Neuronal stem cell (in vitro differentiated cells): Measurements from ENCODE around the gene ZNF438.
A peak's percentile ranks its signal among the peaks of the same experiment; 100 is the strongest.

Source experiments
- DNase-seq: peaks from one replicate; pipeline ENCODE4 v3.0.0-alpha.2; 2013; ENCODE audit warnings: low spot score
- H2AFZ ChIP-seq: one replicate; pipeline ENCODE4 v1.6.1; 2013; ENCODE audit warnings: mild to moderate bottlenecking, low read length, inconsistent platforms
- H2AK5ac ChIP-seq: 2 replicates; pipeline ENCODE4 v1.6.1; 2013; ENCODE audit warnings: low read depth, mild to moderate bottlenecking, inconsistent platforms, low read length, moderate library complexity, mixed read lengths
- H2BK120ac ChIP-seq: 2 replicates; pipeline ENCODE4 v1.6.1; 2013; ENCODE audit warnings: low read depth, mild to moderate bottlenecking, inconsistent platforms, low read length, moderate library complexity, mixed read lengths
- H2BK12ac ChIP-seq: one replicate; pipeline ENCODE4 v1.6.1; 2013; ENCODE audit warnings: low read length, inconsistent platforms
- H2BK15ac ChIP-seq: 2 replicates; pipeline ENCODE4 v1.6.1; 2013; ENCODE audit warnings: mild to moderate bottlenecking, low read length, inconsistent platforms, mixed read lengths
- H2BK5ac ChIP-seq: one replicate; pipeline ENCODE4 v1.6.1; 2013; ENCODE audit warnings: inconsistent platforms, mild to moderate bottlenecking, low read length, moderate library complexity
- H3K14ac ChIP-seq: one replicate; pipeline ENCODE4 v1.6.1; 2013; ENCODE audit warnings: low read length, inconsistent platforms
- H3K18ac ChIP-seq: 2 replicates; pipeline ENCODE4 v1.6.1; 2013; ENCODE audit warnings: low read length, inconsistent platforms
- H3K23ac ChIP-seq: 2 replicates; pipeline ENCODE4 v1.6.1; 2013; ENCODE audit warnings: low read depth, mild to moderate bottlenecking, mixed read lengths, low read length, inconsistent platforms; ENCODE audit not compliant: poor library complexity
- H3K27ac ChIP-seq: replicated peaks from 3 replicates; pipeline ENCODE4 v1.5.1; 2013; ENCODE audit warnings: low read length, inconsistent platforms
- H3K27me3 ChIP-seq, 3 experiments: 2 replicates each; pipeline ENCODE4 v1.6.1; 2013; ENCODE audit warnings: low read length in 3 of 3, mild to moderate bottlenecking in 2 of 3, inconsistent platforms in 1 of 3, low read depth in 1 of 3, mixed read lengths in 1 of 3, moderate library complexity in 1 of 3; ENCODE audit not compliant: control insufficient read depth in 3 of 3, insufficient read depth in 3 of 3
- H3K36me3 ChIP-seq, 2 donors: replicated peaks in 1 of 2; 2 replicates each; pipeline ENCODE4 v1.6.1; 2013; ENCODE audit warnings: low read length in 2 of 2; ENCODE audit not compliant: control insufficient read depth in 2 of 2, insufficient read depth in 2 of 2
- H3K4ac ChIP-seq: 2 replicates; pipeline ENCODE4 v1.6.1; 2013; ENCODE audit warnings: inconsistent platforms, mild to moderate bottlenecking, low read length, moderate library complexity
- H3K4me1 ChIP-seq, 2 donors: 1 replicate in 1 of 2; 2 replicates in 1 of 2; pipeline ENCODE4 v1.6.1; 2013; ENCODE audit warnings: low read length in 2 of 2, low read depth in 1 of 2; ENCODE audit not compliant: control insufficient read depth in 2 of 2, insufficient read depth in 1 of 2
- H3K4me2 ChIP-seq: one replicate; pipeline ENCODE4 v1.6.1; 2013; ENCODE audit warnings: mild to moderate bottlenecking, low read length, inconsistent platforms; ENCODE audit not compliant: insufficient read depth, poor library complexity, severe bottlenecking
- H3K4me3 ChIP-seq, 2 donors: 2 replicates each; pipeline ENCODE4 v1.5.1; 2013; ENCODE audit warnings: low read length in 2 of 2, mild to moderate bottlenecking in 2 of 2, inconsistent platforms in 1 of 2, moderate library complexity in 1 of 2
- H3K79me1 ChIP-seq: one replicate; pipeline ENCODE4 v1.6.1; 2013; ENCODE audit warnings: low read depth, mild to moderate bottlenecking, inconsistent platforms, low read length, moderate library complexity
- H3K9ac ChIP-seq: one replicate; pipeline ENCODE4 v1.6.1; 2013; ENCODE audit warnings: mild to moderate bottlenecking, low read depth, low read length, inconsistent platforms; ENCODE audit not compliant: poor library complexity
- H3K9me3 ChIP-seq, 2 donors: replicated peaks in 1 of 2; 2 replicates each; pipeline versions ENCODE3 to v1.6.1; 2013; ENCODE audit warnings: low read length in 2 of 2, mild to moderate bottlenecking in 2 of 2, inconsistent platforms in 1 of 2, low read depth in 1 of 2, mixed read lengths in 1 of 2, moderate library complexity in 1 of 2; ENCODE audit not compliant: control insufficient read depth in 2 of 2, insufficient read depth in 1 of 2
- H4K8ac ChIP-seq: one replicate; pipeline ENCODE4 v1.6.1; 2013; ENCODE audit warnings: low read depth, mild to moderate bottlenecking, inconsistent platforms, low read length, moderate library complexity
- H4K91ac ChIP-seq: one replicate; pipeline ENCODE4 v1.6.1; 2013; ENCODE audit warnings: low read length, low read depth, mild to moderate bottlenecking, inconsistent platforms; ENCODE audit not compliant: poor library complexity
- WGBS, 2 donors: extraction: QIAGEN DNeasy Blood & Tissue Kit; methylation state at CpG; one replicate each; pipeline ENCODE4 v1.1.7; 2013; ENCODE audit warnings: missing lambda C conversion rate in 2 of 2, mixed read lengths in 1 of 2; ENCODE audit not compliant: insufficient read length in 2 of 2, insufficient replicate concordance in 1 of 2; ENCODE audit errors: extremely low coverage in 2 of 2; 5-methylcytosine and 5-hydroxymethylcytosine counted together

The ZNF438 gene

GRCh38 chr10:31033147-31033546 lies 1.5 kb upstream of the ZNF438 start:
- Histone ChIP-seq H2BK120ac (no peak overlapping the region), H2BK5ac (no peak overlapping the region), H3K4me2 (no peak overlapping the region), H3K9me3 (no peaks in the 10 kb centered on the region), H3K27me3 (no peaks in the 10 kb centered on the region), H4K8ac (no peak overlapping the region), H4K91ac (no peak overlapping the region), H2BK12ac (no peak overlapping the region), H3K79me1 (no peaks in the 10 kb centered on the region), H2AFZ (no peak overlapping the region), H3K4ac (no peak overlapping the region), H3K4me3 (no peak overlapping the region), H3K27ac (no peak overlapping the region), H3K18ac (no peak overlapping the region), H3K23ac (no peak overlapping the region), H2AK5ac (no peak overlapping the region), H2BK15ac (no peak overlapping the region), H3K14ac (no peak overlapping the region), H3K4me1 (peaks cover 3 to 9% of the 10 kb centered on the region in 2 donors), H3K36me3 (no peaks in the 10 kb centered on the region), H3K9ac (no peak overlapping the region)
- DNase-seq, result no peak
- WGBS, 2 donors, result no CpG with 5 or more reads among the region's 6 CpGs

GRCh38 chr10:31032258-31033132 lies 830 bp upstream of the ZNF438 start:
- peak overlapping the region; percentile 79 for H3K18ac ChIP-seq
- H3K4me1 ChIP-seq, result peaks cover 3 to 9% of the 10 kb centered on the region in 2 donors
- no CpG with 5 or more reads among the region's 51 CpGs for WGBS, 2 donors

GRCh38 chr10:31031205-31031557 lies 484 bp downstream of the ZNF438 start:
- Histone ChIP-seq H2BK15ac (no peak overlapping the region), H3K4me2 (peak overlapping the region; percentile 84), H3K79me1 (no peaks in the 10 kb centered on the region), H3K9me3 (no peaks in the 10 kb centered on the region), H2BK5ac (peak overlapping the region; percentile 68), H4K91ac (no peak overlapping the region), H3K4me1 (peaks cover 3 to 9% of the 10 kb centered on the region in 2 donors), H3K14ac (no peak overlapping the region), H4K8ac (no peak overlapping the region), H3K23ac (no peak overlapping the region), H3K9ac (peak overlapping the region; percentile 85), H2AFZ (peak overlapping the region; percentile 97), H3K27me3 (no peaks in the 10 kb centered on the region), H2BK12ac (no peak overlapping the region), H3K4ac (no peak overlapping the region), H2AK5ac (no peak overlapping the region), H3K27ac (peak overlapping the region; percentile 93), H3K18ac (peak overlapping the region; percentile 83), H2BK120ac (no peak overlapping the region), H3K36me3 (no peaks in the 10 kb centered on the region), H3K4me3 (peak overlapping the region; percentile 63 to 93)
- WGBS, 2 donors, result no CpG with 5 or more reads among the region's 5 CpGs
- DNase-seq, result no peak

More at GRCh38 chr10:31032258-31033132, 830 bp upstream of the ZNF438 start:
- H2AK5ac ChIP-seq, result no peak overlapping the region
- no peak overlapping the region for H2BK15ac ChIP-seq
- H3K23ac ChIP-seq, result peak overlapping the region; percentile 52
- peak overlapping the region; percentile 63 to 93 for H3K4me3 ChIP-seq
- peak overlapping the region; percentile 57 for H3K9ac ChIP-seq
- peak overlapping the region; percentile 97 for H2AFZ ChIP-seq
- H3K4me2 ChIP-seq, result peak overlapping the region; percentile 84
- DNase-seq, result peak; percentile 89
- H3K36me3 ChIP-seq, result no peaks in the 10 kb centered on the region
- H3K4ac ChIP-seq, result no peak overlapping the region
- no peak overlapping the region for H2BK5ac ChIP-seq
- no peaks in the 10 kb centered on the region for H3K27me3 ChIP-seq
- no peak overlapping the region for H4K91ac ChIP-seq
- H3K27ac ChIP-seq, result peak overlapping the region; percentile 93
- H3K79me1 ChIP-seq, result no peaks in the 10 kb centered on the region
- H4K8ac ChIP-seq, result no peak overlapping the region
- H2BK120ac ChIP-seq, result no peak overlapping the region
- no peak overlapping the region for H3K14ac ChIP-seq
- H2BK12ac ChIP-seq, result no peak overlapping the region
- H3K9me3 ChIP-seq, result no peaks in the 10 kb centered on the region

- Histone ChIP-seq H3K4me3 (peak overlapping the region in 1 of 2 donors; percentile 63), H3K14ac (no peak overlapping the region), H3K23ac (no peak overlapping the region), H4K91ac (no peak overlapping the region), H2BK120ac (no peak overlapping the region), H2BK12ac (no peak overlapping the region), H3K36me3 (no peaks in the 10 kb centered on the region), H2BK5ac (no peak overlapping the region), H2AK5ac (no peak overlapping the region), H3K4me2 (peak overlapping the region; percentile 84), H3K4me1 (peaks cover 3 to 9% of the 10 kb centered on the region in 2 donors), H4K8ac (no peak overlapping the region), H3K9ac (no peak overlapping the region), H3K27me3 (no peaks in the 10 kb centered on the region), H3K9me3 (no peaks in the 10 kb centered on the region), H3K4ac (no peak overlapping the region), H3K18ac (no peak overlapping the region), H2BK15ac (no peak overlapping the region), H2AFZ (peak overlapping the region; percentile 97), H3K27ac (peak overlapping the region; percentile 93), H3K79me1 (no peaks in the 10 kb centered on the region)
- no peak for DNase-seq
- WGBS, 2 donors, result no CpG with 5 or more reads among the region's 8 CpGs
These were observed 865 bp downstream of the ZNF438 start for GRCh38 chr10:31030800-31031199.
